T-cell (primary cell): Measurements from ENCODE around the gene ATG5. TPM values are rescaled to one million over a fixed set of nuclear protein-coding genes. Genes with fewer than 3 reads are reported as not detected.

ENCODE experiments used
- ATAC-seq, 4 experiments: fragments of 200-7000 bp in 3 of 4; fragments of 150-1000 bp in 1 of 4; cut with Tn5 transposase; replicated peaks in 1 of 4; 1 replicate in 3 of 4; 2 replicates in 1 of 4; pipeline ENCODE4 v1.10.0; 2021; ENCODE audit warnings: moderate library complexity in 3 of 4, mild to moderate bottlenecking in 2 of 4, moderate number of reproducible peaks in 1 of 4
- CTCF ChIA-PET, 2 donors: fragments of 300-600 bp; sonication (Branson Sonifier 250); formaldehyde crosslinking; loops; one replicate each; lab custom pipeline; 2022; ENCODE audit warnings: antibody characterized with exemption in 2 of 2; lab: Charles Lee
- POLR2A ChIA-PET, 2 donors: fragments of 300-600 bp; sonication (Branson Sonifier 250); formaldehyde crosslinking; loops; one replicate each; lab custom pipeline; 2022; ENCODE audit warnings: antibody characterized with exemption in 2 of 2; lab: Charles Lee
- DNase-seq, 35 experiments: peaks; one replicate each; pipeline versions ENCODE4 v3.0.0 to v3.0.0-alpha.2; 2013 to 2023
- H3K27ac ChIP-seq: one replicate; pipeline ENCODE4 v1.5.1; 2013; ENCODE audit warnings: low read length
- H3K27me3 ChIP-seq, 2 experiments: replicated peaks in 1 of 2; 1 replicate in 1 of 2; 2 replicates in 1 of 2; pipeline versions ENCODE4 v1.6.1 to v1.7.0; 2013; ENCODE audit warnings: low read length in 1 of 2, mixed read lengths in 1 of 2; ENCODE audit not compliant: control insufficient read depth in 2 of 2, insufficient read depth in 2 of 2; ENCODE audit errors: extremely low read depth in 1 of 2
- H3K36me3 ChIP-seq, 2 donors: 1 replicate in 1 of 2; 2 replicates in 1 of 2; pipeline versions ENCODE4 v1.6.1 to v1.7.0; 2013; ENCODE audit warnings: low read length in 1 of 2; ENCODE audit not compliant: control insufficient read depth in 2 of 2, insufficient read depth in 1 of 2; ENCODE audit errors: extremely low read depth in 1 of 2
- H3K4me1 ChIP-seq, 2 experiments: 1 replicate in 1 of 2; 2 replicates in 1 of 2; pipeline versions ENCODE4 v1.6.1 to v1.7.0; 2013; ENCODE audit warnings: low read length in 2 of 2, mixed read lengths in 1 of 2; ENCODE audit not compliant: insufficient read depth in 2 of 2, control insufficient read depth in 1 of 2; ENCODE audit errors: extremely low read depth in 1 of 2
- H3K4me3 ChIP-seq, 2 donors: 1 replicate in 1 of 2; 2 replicates in 1 of 2; pipeline versions ENCODE4 v1.5.1 to v1.7.0; 2013; ENCODE audit warnings: mild to moderate bottlenecking in 2 of 2, low read length in 1 of 2, moderate library complexity in 1 of 2; ENCODE audit not compliant: control insufficient read depth in 1 of 2; ENCODE audit errors: extremely low read depth in 1 of 2
- H3K9me3 ChIP-seq: 2 replicates; pipeline ENCODE4 v1.7.0; 2013
- H3K27ac Mint-ChIP-seq, 2 donors: one replicate each; pipeline ENCODE4 v1.8.0; 2020 to 2021; ENCODE audit warnings: mild to moderate bottlenecking in 2 of 2, mixed read lengths in 2 of 2
- H3K27me3 Mint-ChIP-seq, 2 donors: one replicate each; pipeline ENCODE4 v1.8.0; 2021 to 2022; ENCODE audit warnings: mixed read lengths in 2 of 2
- H3K36me3 Mint-ChIP-seq: one replicate; pipeline ENCODE4 v1.8.0; 2021; ENCODE audit warnings: mixed read lengths
- H3K4me1 Mint-ChIP-seq, 3 donors: one replicate each; pipeline ENCODE4 v1.8.0; 2020 to 2022; ENCODE audit warnings: mixed read lengths in 3 of 3, mild to moderate bottlenecking in 1 of 3
- H3K4me3 Mint-ChIP-seq, 3 donors: one replicate each; pipeline ENCODE4 v1.8.0; 2020 to 2022; ENCODE audit warnings: mild to moderate bottlenecking in 3 of 3, mixed read lengths in 3 of 3, moderate library complexity in 3 of 3
- H3K9me3 Mint-ChIP-seq, 3 donors: one replicate each; pipeline ENCODE4 v1.8.0; 2020 to 2022; ENCODE audit warnings: mixed read lengths in 3 of 3
- WGBS: methylation state at CpG from one replicate; pipeline ENCODE4 v1.1.5; 2013; ENCODE audit warnings: missing lambda C conversion rate; ENCODE audit not compliant: insufficient coverage; 5-methylcytosine and 5-hydroxymethylcytosine counted together
- total RNA-seq, 35 experiments: library from RNA in 6 of 35; stranded (reverse) in 6 of 35; fragments of 120-200 nt in 1 of 35; gene quantifications; one replicate each; pipeline versions ENCODE4 v1.2.1 to v1.2.4 and lab custom pipeline; 2013 to 2026

The ATG5 gene
- total RNA-seq, 5 donors from 2014 or later (not counting 1 experiment from before 2014, with no cell fraction given): 20.4 to 28.7 (median 23.7) TPM

DNA sequence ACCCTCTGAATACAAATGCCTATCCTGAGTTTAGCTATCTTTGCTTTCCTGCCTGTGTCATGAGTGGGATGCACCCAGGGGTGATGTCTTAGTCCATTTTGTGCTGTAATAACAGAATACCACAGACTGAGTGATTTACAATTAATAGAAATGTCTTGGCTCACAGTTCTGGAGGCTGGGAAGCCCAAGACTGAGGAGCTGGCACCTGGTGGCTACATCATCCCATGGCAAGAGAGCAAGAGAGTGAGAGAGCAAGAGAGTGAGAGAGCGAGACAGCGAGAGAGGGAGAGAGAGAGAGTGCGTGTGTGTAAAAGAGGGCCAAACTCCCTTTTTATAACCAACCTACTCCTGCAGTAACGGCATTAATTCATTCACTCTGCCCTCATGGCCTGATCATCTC lies 162.6 kb downstream of the ATG5 start:
- Histone ChIP-seq H3K4me3 (no peak overlapping the region), H3K4me1 (peaks cover 0 to 31% of the 10 kb centered on the region in 2 experiments)

DNA sequence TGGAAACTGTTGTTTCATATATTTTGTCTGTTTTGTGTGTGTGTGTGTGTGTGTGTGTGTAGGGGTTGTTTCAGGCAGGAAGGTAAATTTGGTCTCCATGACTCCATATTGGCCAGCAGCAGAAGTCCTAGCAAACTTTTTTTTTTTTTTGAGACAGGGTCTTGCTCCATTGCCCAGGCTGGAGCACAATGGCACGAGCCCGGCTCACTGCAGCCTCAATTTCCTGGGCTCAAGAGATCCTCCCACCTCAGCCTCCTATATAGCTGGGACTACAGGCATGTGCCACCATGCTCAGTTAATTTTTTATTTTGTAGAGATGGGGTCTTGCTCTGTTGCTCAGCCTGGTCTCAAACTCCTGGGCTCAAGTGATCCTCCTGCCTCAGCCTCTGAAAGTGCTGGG lies 163.7 kb downstream of the ATG5 start:
- no peaks in the 10 kb centered on the region for H3K9me3 ChIP-seq
- H3K4me3 ChIP-seq: no peak overlapping the region
- H3K36me3 ChIP-seq: no peaks in the 10 kb centered on the region
- H3K27ac ChIP-seq: no peak overlapping the region
- Mint-ChIP-seq H3K9me3 (no peaks in the 10 kb centered on the region), H3K27ac (no peak overlapping the region), H3K4me1 (peaks cover 26 to 35% (median 27%) of the 10 kb centered on the region in 3 donors), H3K4me3 (no peak overlapping the region), H3K27me3 (peaks cover 0 to 6% of the 10 kb centered on the region in 2 donors), H3K36me3 (no peaks in the 10 kb centered on the region)
- CTCF ChIA-PET: no interaction called here
- no peak for DNase-seq
- no peaks in the 10 kb centered on the region for H3K27me3 ChIP-seq
- no CpG with 5 or more reads among the region's 2 CpGs for WGBS
- H3K4me1 ChIP-seq: peaks cover 0 to 31% of the 10 kb centered on the region in 2 experiments
- POLR2A ChIA-PET: no interaction called here
- ATAC-seq: no peak

More for the DNA sequence above, 162.6 kb downstream of the ATG5 start:
- H3K36me3 ChIP-seq: no peaks in the 10 kb centered on the region
- DNase-seq (peak in 1 of 35 experiments; percentile 22), ATAC-seq (no peak)
- no peaks in the 10 kb centered on the region for H3K27me3 ChIP-seq
- no peaks in the 10 kb centered on the region for H3K9me3 ChIP-seq
- Mint-ChIP-seq H3K36me3 (no peaks in the 10 kb centered on the region), H3K27me3 (peaks cover 0 to 2% of the 10 kb centered on the region in 2 donors), H3K4me1 (peaks cover 30 to 40% (median 30%) of the 10 kb centered on the region in 3 donors), H3K9me3 (no peaks in the 10 kb centered on the region), H3K27ac (peak overlapping the region; percentile 89 to 92), H3K4me3 (peak overlapping the region in 2 of 3 donors; percentile 30 to 55)
- H3K27ac ChIP-seq: peak overlapping the region; percentile 87
- ChIA-PET CTCF (interaction anchor here in 1 of 2 donors (0.6 to 2.9 kb wide), 4 partner anchors 32 to 77 kb away, joined by 3 to 16 read pairs (median 4); partner anchors contain the start of gene PRDM1), POLR2A (no interaction called here)
- WGBS: no CpG with 5 or more reads among the region's 4 CpGs

- no peaks in the 10 kb centered on the region for H3K36me3 ChIP-seq
- H3K27ac Mint-ChIP-seq: no peak overlapping the region
- DNase-seq: no peak
- H3K36me3 Mint-ChIP-seq: no peaks in the 10 kb centered on the region
- H3K4me3 Mint-ChIP-seq: no peak overlapping the region
- peaks cover 22 to 33% (median 26%) of the 10 kb centered on the region in 3 donors for H3K4me1 Mint-ChIP-seq
- CTCF ChIA-PET: no interaction called here
- H3K4me1 ChIP-seq: peaks cover 0 to 31% of the 10 kb centered on the region in 2 experiments
- no peaks in the 10 kb centered on the region for H3K27me3 ChIP-seq
- POLR2A ChIA-PET: no interaction called here
- H3K27me3 Mint-ChIP-seq: peaks cover 0 to 6% of the 10 kb centered on the region in 2 donors
- no peak for ATAC-seq
- H3K9me3 Mint-ChIP-seq: no peaks in the 10 kb centered on the region
- WGBS: 100% methylated on average over 1 of the region's 3 CpGs
- H3K4me3 ChIP-seq: no peak overlapping the region
- H3K9me3 ChIP-seq: no peaks in the 10 kb centered on the region
- H3K27ac ChIP-seq: no peak overlapping the region
Measured at GRCh38 chr6:106161311-106161874, 164.2 kb downstream of the ATG5 start.

DNA sequence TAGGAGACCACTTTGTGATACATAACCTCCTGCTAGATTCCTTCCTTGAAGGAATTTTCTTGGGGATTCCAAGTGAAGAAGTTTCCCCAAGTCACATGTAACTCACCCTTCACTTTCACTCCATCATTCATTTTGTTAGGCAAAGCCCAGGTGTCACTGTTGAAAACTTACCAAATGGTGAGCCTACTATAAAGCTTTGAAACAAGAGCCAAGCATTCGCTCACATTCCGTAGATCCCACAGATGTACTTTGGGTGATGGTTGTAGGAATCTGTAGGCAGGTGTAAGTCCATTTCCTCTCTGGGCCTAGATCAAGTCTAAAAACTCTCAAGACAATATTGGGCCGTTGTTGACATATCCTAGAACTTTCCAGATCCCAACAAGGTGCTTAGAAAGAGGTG lies 165.4 kb downstream of the ATG5 start:
- Histone ChIP-seq H3K27ac (no peak overlapping the region), H3K4me3 (no peak overlapping the region), H3K4me1 (peaks cover 0 to 26% of the 10 kb centered on the region in 2 experiments), H3K9me3 (no peaks in the 10 kb centered on the region), H3K27me3 (no peaks in the 10 kb centered on the region), H3K36me3 (no peaks in the 10 kb centered on the region)
- no peak for DNase-seq
- Mint-ChIP-seq H3K36me3 (no peaks in the 10 kb centered on the region), H3K27me3 (peaks cover 0 to 6% of the 10 kb centered on the region in 2 donors), H3K9me3 (no peaks in the 10 kb centered on the region), H3K4me1 (peaks cover 22 to 30% (median 24%) of the 10 kb centered on the region in 3 donors), H3K27ac (no peak overlapping the region), H3K4me3 (no peak overlapping the region)
- POLR2A ChIA-PET: no interaction called here
- ATAC-seq: no peak
- CTCF ChIA-PET: no interaction called here
- no CpG with 5 or more reads among the region's 3 CpGs for WGBS

- H3K9me3 ChIP-seq: no peaks in the 10 kb centered on the region
- Mint-ChIP-seq H3K27me3 (peaks cover 0 to 6% of the 10 kb centered on the region in 2 donors), H3K27ac (no peak overlapping the region), H3K4me1 (peaks cover 19 to 25% (median 21%) of the 10 kb centered on the region in 3 donors), H3K36me3 (no peaks in the 10 kb centered on the region), H3K9me3 (no peaks in the 10 kb centered on the region), H3K4me3 (no peak overlapping the region)
- H3K36me3 ChIP-seq: no peaks in the 10 kb centered on the region
- WGBS: 97% methylated on average over 5 of the region's 5 CpGs
- H3K4me1 ChIP-seq: peaks cover 0 to 22% of the 10 kb centered on the region in 2 experiments
- ChIA-PET POLR2A (no interaction called here), CTCF (no interaction called here)
- DNase-seq: no peak
- no peak for ATAC-seq
- no peak overlapping the region for H3K27ac ChIP-seq
- no peak overlapping the region for H3K4me3 ChIP-seq
- no peaks in the 10 kb centered on the region for H3K27me3 ChIP-seq
Measured at GRCh38 chr6:106159531-106159940, 166.0 kb downstream of the ATG5 start.

DNA sequence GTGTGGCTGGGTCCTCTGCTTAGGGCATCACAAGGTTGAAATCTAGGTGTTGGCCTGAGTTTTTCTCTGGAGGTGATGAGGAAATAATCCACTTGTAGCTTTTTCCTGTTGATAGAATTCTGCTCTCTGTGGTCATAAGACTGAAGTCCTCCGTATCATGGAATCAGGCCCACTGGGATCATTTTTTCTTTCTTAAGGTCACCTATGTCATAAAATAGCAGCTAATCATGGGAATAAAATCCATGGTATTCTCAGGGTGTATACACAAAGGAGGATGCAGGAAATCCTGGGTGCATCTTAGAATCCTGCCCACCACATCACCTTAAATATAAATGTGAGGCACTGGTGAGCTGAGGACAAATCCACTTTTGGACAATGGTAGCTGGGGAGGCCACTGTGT lies 166.7 kb downstream of the ATG5 start:
- H3K4me1 Mint-ChIP-seq: peaks cover 12 to 18% (median 14%) of the 10 kb centered on the region in 3 donors
- peaks cover 0 to 14% of the 10 kb centered on the region in 2 experiments for H3K4me1 ChIP-seq
- ChIA-PET POLR2A (interaction anchor here (0.6 kb wide), 2 partner anchors 11 to 33 kb away, joined by 3 read pairs; no protein-coding TSS in a partner anchor), CTCF (interaction anchor here in 1 of 2 donors (0.6 kb wide), 1 partner anchor 1304 kb away, joined by 4 read pairs; no protein-coding TSS in a partner anchor)
- no peaks in the 10 kb centered on the region for H3K27me3 ChIP-seq
- ATAC-seq (no peak), DNase-seq (no peak)
- WGBS: no CpG with 5 or more reads among the region's 1 CpG
- no peaks in the 10 kb centered on the region for H3K36me3 ChIP-seq
- H3K4me3 Mint-ChIP-seq: no peak overlapping the region
- no peak overlapping the region for H3K27ac Mint-ChIP-seq
- no peak overlapping the region for H3K4me3 ChIP-seq
- H3K9me3 ChIP-seq: no peaks in the 10 kb centered on the region
- no peak overlapping the region for H3K27ac ChIP-seq
- H3K36me3 Mint-ChIP-seq: no peaks in the 10 kb centered on the region
- peaks cover 0 to 6% of the 10 kb centered on the region in 2 donors for H3K27me3 Mint-ChIP-seq
- no peaks in the 10 kb centered on the region for H3K9me3 Mint-ChIP-seq
